HepG2 (cell line): ENCODE measurements around the gene ERO1A. TPM values are rescaled to one million over a fixed set of nuclear protein-coding genes. Genes with fewer than 3 reads are reported as not detected.
A peak's percentile ranks its signal among the peaks of the same experiment; 100 is the strongest.

Experiments used
- AKAP8 ChIP-seq: sonication (generic); formaldehyde crosslinking; IDR thresholded peaks from 2 replicates; pipeline ENCODE4 v1.5.1; 2020; ENCODE audit warnings: mild to moderate bottlenecking, missing genetic modification reagents
- FOXK2 ChIP-seq: fragments of 450-650 bp; IDR thresholded peaks from 2 replicates; pipeline ENCODE4 v1.6.1; 2016
- HDAC2 ChIP-seq: sonication (generic); formaldehyde crosslinking; IDR thresholded peaks from 2 replicates; pipeline ENCODE4 v1.4.0; 2020; ENCODE audit warnings: missing genetic modification reagents
- NFATC3 ChIP-seq: sonication (generic); formaldehyde crosslinking; IDR thresholded peaks from 2 replicates; pipeline ENCODE4 v1.5.1; 2020; ENCODE audit warnings: mild to moderate bottlenecking, missing genetic modification reagents
- POGZ ChIP-seq: sonication (generic); formaldehyde crosslinking; IDR thresholded peaks from 2 replicates; pipeline ENCODE4 v1.4.0; 2020; ENCODE audit warnings: mild to moderate bottlenecking, missing genetic modification reagents
- RXRB ChIP-seq: IDR thresholded peaks from 2 replicates; pipeline ENCODE4 v1.6.1; 2016; ENCODE audit warnings: borderline replicate concordance, missing genetic modification reagents, missing compliant biosample characterization
- TOE1 ChIP-seq: sonication (generic); formaldehyde crosslinking; IDR thresholded peaks from 2 replicates; pipeline ENCODE4 v1.4.0; 2020; ENCODE audit warnings: mild to moderate bottlenecking, missing genetic modification reagents
- ZKSCAN5 ChIP-seq: sonication (generic); formaldehyde crosslinking; IDR thresholded peaks from 2 replicates; pipeline ENCODE4 v1.5.1; 2020; ENCODE audit warnings: mild to moderate bottlenecking, missing genetic modification reagents
- ZNF230 ChIP-seq: sonication (generic); formaldehyde crosslinking; IDR thresholded peaks from 2 replicates; pipeline ENCODE4 v1.4.0; 2020; ENCODE audit warnings: mild to moderate bottlenecking, missing genetic modification reagents
- ZNF331 ChIP-seq: sonication (generic); formaldehyde crosslinking; IDR thresholded peaks from 2 replicates; pipeline ENCODE4 v1.4.0; 2020; ENCODE audit warnings: missing genetic modification reagents
- ZNF75D ChIP-seq: sonication (generic); formaldehyde crosslinking; IDR thresholded peaks from 2 replicates; pipeline ENCODE4 v1.8.1; 2023; ENCODE audit warnings: missing genetic modification reagents, mild to moderate bottlenecking, borderline replicate concordance
- ZNF761 ChIP-seq: sonication (generic); formaldehyde crosslinking; conservative IDR thresholded peaks from 2 replicates; pipeline ENCODE4 v1.4.0; 2020; ENCODE audit warnings: mild to moderate bottlenecking, missing genetic modification reagents
- polyA plus RNA-seq, 8 experiments: library from polyadenylated mRNA; depleted of rRNA in 3 of 8; stranded (reverse) in 7 of 8; unstranded in 1 of 8; fragments of >200 nt; fragmentation: Illumina TruSeq in 4 of 8; extraction: Trizol in 4 of 8; gene quantifications; 2 replicates each; pipeline versions ENCODE4 v1.2.1 to v1.2.3, GENCODE V29; 2011 to 2016; ENCODE audit warnings: low read depth in 4 of 8, missing spikeins in 1 of 8, mixed read lengths in 1 of 8; ENCODE audit not compliant: insufficient read depth in 1 of 8
- total RNA-seq, 5 experiments: library from RNA; depleted of rRNA; stranded (reverse); fragments of >200 nt; fragmentation: Illumina TruSeq; extraction: Trizol; gene quantifications; 2 replicates each; pipeline ENCODE4 v1.2.3, GENCODE V29; 2016; ENCODE audit warnings: low read depth in 1 of 5
- TF ChIP-seq, protein P1 (sequence below), 2 experiments: sonication (generic) in 1 of 2; formaldehyde crosslinking in 1 of 2; IDR thresholded peaks; 2 replicates each; pipeline versions ENCODE4 v1.6.1 to v1.9.0; 2014 to 2022; ENCODE audit warnings: antibody characterized with exemption in 1 of 2, borderline replicate concordance in 1 of 2, inconsistent platforms in 1 of 2, low read depth in 1 of 2, missing genetic modification reagents in 1 of 2
- TF ChIP-seq, protein P2 (sequence below): sonication (generic); formaldehyde crosslinking; IDR thresholded peaks from 2 replicates; pipeline ENCODE4 v1.4.0; 2020; ENCODE audit warnings: low read depth, missing genetic modification reagents
- TF ChIP-seq, protein P3 (sequence below): sonication (generic); formaldehyde crosslinking; IDR thresholded peaks from 2 replicates; pipeline ENCODE4 v1.5.1; 2020; ENCODE audit warnings: mild to moderate bottlenecking, missing genetic modification reagents, moderate library complexity

ERO1A gene
- total and polyA plus RNA-seq, 2 of the 13 experiments (the other 11 are each of a cell fraction or from before 2014, with no cell fraction given): 60.3 to 137 TPM

DNA sequence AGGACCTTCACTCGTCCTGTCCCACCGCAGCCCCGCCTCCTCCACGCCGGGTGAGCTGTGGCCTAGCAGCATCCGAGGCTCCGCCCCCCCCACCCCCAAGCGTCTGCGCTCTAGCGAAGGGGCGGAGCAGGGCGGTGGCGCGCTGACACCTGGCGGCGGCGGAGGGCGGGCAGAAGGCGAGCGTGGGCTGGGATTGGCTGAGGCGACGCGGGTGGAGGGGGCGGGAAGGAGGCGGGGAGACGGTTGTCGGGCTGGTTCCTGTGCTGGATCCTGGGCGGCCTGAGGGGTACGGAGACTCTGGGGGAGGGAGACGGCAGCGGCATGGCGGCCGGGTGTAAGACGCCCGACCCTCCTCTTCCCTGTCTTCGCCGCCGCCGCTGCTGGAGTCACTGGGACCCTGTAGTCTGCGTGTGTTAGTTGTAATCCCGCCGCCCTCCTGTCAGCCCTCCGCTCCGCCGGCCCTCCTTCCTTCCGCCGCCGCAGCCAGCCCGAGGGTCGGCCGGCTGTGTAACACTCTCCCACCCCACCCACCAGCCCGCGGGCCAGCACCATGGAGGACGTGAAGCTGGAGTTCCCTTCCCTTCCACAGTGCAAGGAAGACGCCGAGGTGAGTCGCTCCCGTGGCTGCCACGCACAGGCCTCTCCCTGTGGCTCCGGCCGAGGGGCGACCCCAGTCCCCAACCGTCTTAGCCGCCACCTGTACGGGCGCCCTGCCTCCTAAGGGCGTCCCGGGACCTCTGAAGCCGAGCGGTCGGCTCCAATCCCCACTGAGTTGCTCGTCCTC, 34.8 kb upstream of the ERO1A start, which contains the start of gene STYX (continued):
- TF ChIP-seq, protein P1, sequence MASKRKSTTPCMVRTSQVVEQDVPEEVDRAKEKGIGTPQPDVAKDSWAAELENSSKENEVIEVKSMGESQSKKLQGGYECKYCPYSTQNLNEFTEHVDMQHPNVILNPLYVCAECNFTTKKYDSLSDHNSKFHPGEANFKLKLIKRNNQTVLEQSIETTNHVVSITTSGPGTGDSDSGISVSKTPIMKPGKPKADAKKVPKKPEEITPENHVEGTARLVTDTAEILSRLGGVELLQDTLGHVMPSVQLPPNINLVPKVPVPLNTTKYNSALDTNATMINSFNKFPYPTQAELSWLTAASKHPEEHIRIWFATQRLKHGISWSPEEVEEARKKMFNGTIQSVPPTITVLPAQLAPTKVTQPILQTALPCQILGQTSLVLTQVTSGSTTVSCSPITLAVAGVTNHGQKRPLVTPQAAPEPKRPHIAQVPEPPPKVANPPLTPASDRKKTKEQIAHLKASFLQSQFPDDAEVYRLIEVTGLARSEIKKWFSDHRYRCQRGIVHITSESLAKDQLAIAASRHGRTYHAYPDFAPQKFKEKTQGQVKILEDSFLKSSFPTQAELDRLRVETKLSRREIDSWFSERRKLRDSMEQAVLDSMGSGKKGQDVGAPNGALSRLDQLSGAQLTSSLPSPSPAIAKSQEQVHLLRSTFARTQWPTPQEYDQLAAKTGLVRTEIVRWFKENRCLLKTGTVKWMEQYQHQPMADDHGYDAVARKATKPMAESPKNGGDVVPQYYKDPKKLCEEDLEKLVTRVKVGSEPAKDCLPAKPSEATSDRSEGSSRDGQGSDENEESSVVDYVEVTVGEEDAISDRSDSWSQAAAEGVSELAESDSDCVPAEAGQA (IDR thresholded peaks at IDR 0.05; ENCODE audit: low read depth): no peak
- TF ChIP-seq, protein P1 (CRISPR knock-in tag; IDR thresholded peaks at IDR 0.05; ENCODE audit: borderline replicate concordance): no peak
- TF ChIP-seq AKAP8: 0 out of 2 replicates have a peak, but pooled peaks have one; percentile 32
- TF ChIP-seq, protein P2, sequence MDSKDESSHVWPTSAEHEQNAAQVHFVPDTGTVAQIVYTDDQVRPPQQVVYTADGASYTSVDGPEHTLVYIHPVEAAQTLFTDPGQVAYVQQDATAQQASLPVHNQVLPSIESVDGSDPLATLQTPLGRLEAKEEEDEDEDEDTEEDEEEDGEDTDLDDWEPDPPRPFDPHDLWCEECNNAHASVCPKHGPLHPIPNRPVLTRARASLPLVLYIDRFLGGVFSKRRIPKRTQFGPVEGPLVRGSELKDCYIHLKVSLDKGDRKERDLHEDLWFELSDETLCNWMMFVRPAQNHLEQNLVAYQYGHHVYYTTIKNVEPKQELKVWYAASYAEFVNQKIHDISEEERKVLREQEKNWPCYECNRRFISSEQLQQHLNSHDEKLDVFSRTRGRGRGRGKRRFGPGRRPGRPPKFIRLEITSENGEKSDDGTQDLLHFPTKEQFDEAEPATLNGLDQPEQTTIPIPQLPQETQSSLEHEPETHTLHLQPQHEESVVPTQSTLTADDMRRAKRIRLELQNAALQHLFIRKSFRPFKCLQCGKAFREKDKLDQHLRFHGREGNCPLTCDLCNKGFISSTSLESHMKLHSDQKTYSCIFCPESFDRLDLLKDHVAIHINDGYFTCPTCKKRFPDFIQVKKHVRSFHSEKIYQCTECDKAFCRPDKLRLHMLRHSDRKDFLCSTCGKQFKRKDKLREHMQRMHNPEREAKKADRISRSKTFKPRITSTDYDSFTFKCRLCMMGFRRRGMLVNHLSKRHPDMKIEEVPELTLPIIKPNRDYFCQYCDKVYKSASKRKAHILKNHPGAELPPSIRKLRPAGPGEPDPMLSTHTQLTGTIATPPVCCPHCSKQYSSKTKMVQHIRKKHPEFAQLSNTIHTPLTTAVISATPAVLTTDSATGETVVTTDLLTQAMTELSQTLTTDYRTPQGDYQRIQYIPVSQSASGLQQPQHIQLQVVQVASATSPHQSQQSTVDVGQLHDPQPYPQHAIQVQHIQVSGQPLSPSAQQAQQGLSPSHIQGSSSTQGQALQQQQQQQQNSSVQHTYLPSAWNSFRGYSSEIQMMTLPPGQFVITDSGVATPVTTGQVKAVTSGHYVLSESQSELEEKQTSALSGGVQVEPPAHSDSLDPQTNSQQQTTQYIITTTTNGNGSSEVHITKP (CRISPR knock-in tag): peak; percentile 36; the same call in 1 of the 2 replicates
- TF ChIP-seq NFATC3 (CRISPR knock-in tag): no peak
- TF ChIP-seq, protein P3, sequence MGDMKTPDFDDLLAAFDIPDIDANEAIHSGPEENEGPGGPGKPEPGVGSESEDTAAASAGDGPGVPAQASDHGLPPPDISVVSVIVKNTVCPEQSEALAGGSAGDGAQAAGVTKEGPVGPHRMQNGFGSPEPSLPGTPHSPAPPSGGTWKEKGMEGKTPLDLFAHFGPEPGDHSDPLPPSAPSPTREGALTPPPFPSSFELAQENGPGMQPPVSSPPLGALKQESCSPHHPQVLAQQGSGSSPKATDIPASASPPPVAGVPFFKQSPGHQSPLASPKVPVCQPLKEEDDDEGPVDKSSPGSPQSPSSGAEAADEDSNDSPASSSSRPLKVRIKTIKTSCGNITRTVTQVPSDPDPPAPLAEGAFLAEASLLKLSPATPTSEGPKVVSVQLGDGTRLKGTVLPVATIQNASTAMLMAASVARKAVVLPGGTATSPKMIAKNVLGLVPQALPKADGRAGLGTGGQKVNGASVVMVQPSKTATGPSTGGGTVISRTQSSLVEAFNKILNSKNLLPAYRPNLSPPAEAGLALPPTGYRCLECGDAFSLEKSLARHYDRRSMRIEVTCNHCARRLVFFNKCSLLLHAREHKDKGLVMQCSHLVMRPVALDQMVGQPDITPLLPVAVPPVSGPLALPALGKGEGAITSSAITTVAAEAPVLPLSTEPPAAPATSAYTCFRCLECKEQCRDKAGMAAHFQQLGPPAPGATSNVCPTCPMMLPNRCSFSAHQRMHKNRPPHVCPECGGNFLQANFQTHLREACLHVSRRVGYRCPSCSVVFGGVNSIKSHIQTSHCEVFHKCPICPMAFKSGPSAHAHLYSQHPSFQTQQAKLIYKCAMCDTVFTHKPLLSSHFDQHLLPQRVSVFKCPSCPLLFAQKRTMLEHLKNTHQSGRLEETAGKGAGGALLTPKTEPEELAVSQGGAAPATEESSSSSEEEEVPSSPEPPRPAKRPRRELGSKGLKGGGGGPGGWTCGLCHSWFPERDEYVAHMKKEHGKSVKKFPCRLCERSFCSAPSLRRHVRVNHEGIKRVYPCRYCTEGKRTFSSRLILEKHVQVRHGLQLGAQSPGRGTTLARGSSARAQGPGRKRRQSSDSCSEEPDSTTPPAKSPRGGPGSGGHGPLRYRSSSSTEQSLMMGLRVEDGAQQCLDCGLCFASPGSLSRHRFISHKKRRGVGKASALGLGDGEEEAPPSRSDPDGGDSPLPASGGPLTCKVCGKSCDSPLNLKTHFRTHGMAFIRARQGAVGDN (CRISPR knock-in tag): peak; percentile 81
- no peak for TF ChIP-seq TOE1 (CRISPR knock-in tag)
- TF ChIP-seq ZNF761 (CRISPR knock-in tag): 0 out of 2 replicates have a peak, but pooled peaks have one; percentile 43
- TF ChIP-seq RXRB (CRISPR knock-in tag): no peak; the same call in 1 of the 2 replicates
- no peak for TF ChIP-seq ZNF75D (CRISPR knock-in tag)
- TF ChIP-seq FOXK2: no peak
- TF ChIP-seq ZNF230 (CRISPR knock-in tag): 0 out of 2 replicates have a peak, but pooled peaks have one; percentile 35
- TF ChIP-seq HDAC2: peak; percentile 36; the same call in 1 of the 2 replicates
- peak; percentile 90 for TF ChIP-seq POGZ (CRISPR knock-in tag)
- TF ChIP-seq ZNF331 (CRISPR knock-in tag): no peak; the same call in 1 of the 2 replicates
- no peak for TF ChIP-seq ZKSCAN5 (CRISPR knock-in tag)
